ENCODE results near the gene ATAD3C.
"Not testable (repeated sequence)": the region's sequence is repeated elsewhere in the genome, so short reads cannot be mapped to it uniquely, and the experiment has no call there.

The ATAD3C gene

GRCh38 chr1:1483714-1484113, 34.2 kb downstream of the ATAD3C start:
- no peak for TF ChIP-seq CTCF (IDR thresholded peaks at IDR 0.05; ENCODE audit: insufficient read depth, low read depth, low read length, missing control alignments)
- H3K4me3 ChIP-seq (ENCODE audit: low read depth, low read length): no peak overlapping the region
- DNase-seq (ENCODE audit: low read depth): no peak

GRCh38 chr1:1484976-1485750, 35.7 kb downstream of the ATAD3C start:
- H3K4me3 ChIP-seq (ENCODE audit: low read depth, low read length); DNase-seq (ENCODE audit: low read depth): not testable (repeated sequence)

- DNase-seq (ENCODE audit: low read depth); H3K4me3 ChIP-seq (ENCODE audit: low read depth, low read length): not testable (repeated sequence)
Measured at GRCh38 chr1:1485755-1486317, 36.3 kb downstream of the ATAD3C start.

- DNase-seq (ENCODE audit: low read depth): no peak
- TF ChIP-seq CTCF (IDR thresholded peaks at IDR 0.05; ENCODE audit: insufficient read depth, low read depth, low read length, missing control alignments): no peak
- no peak overlapping the region for H3K4me3 ChIP-seq (ENCODE audit: low read depth, low read length)
Measured at GRCh38 chr1:1487701-1488100, 38.2 kb downstream of the ATAD3C start.

- no peak for TF ChIP-seq CTCF (IDR thresholded peaks at IDR 0.05; ENCODE audit: insufficient read depth, low read depth, low read length, missing control alignments)
- no peak for DNase-seq (ENCODE audit: low read depth)
- H3K4me3 ChIP-seq (ENCODE audit: low read depth, low read length): no peak overlapping the region
Measured at GRCh38 chr1:1489231-1489630, 39.7 kb downstream of the ATAD3C start.

GRCh38 chr1:1489861-1490260, 40.4 kb downstream of the ATAD3C start:
- no peak overlapping the region for H3K4me3 ChIP-seq (ENCODE audit: low read depth, low read length)
- DNase-seq (ENCODE audit: low read depth): no peak
- TF ChIP-seq CTCF (IDR thresholded peaks at IDR 0.05; ENCODE audit: insufficient read depth, low read depth, low read length, missing control alignments): no peak

- H3K4me3 ChIP-seq (ENCODE audit: low read depth, low read length): no peak overlapping the region
- DNase-seq (ENCODE audit: low read depth): no peak
- TF ChIP-seq CTCF (IDR thresholded peaks at IDR 0.05; ENCODE audit: insufficient read depth, low read depth, low read length, missing control alignments): no peak
Measured at GRCh38 chr1:1490633-1491230, 41.2 kb downstream of the ATAD3C start.

- no peak for TF ChIP-seq CTCF (IDR thresholded peaks at IDR 0.05; ENCODE audit: insufficient read depth, low read depth, low read length, missing control alignments)
- H3K4me3 ChIP-seq (ENCODE audit: low read depth, low read length): no peak overlapping the region
- DNase-seq (ENCODE audit: low read depth): no peak
Measured at GRCh38 chr1:1491601-1492000, 42.1 kb downstream of the ATAD3C start.

- DNase-seq (ENCODE audit: low read depth): not testable (repeated sequence)
Measured at GRCh38 chr1:1494311-1494710, 44.8 kb downstream of the ATAD3C start.

GRCh38 chr1:1495461-1495975, 46.0 kb downstream of the ATAD3C start:
- DNase-seq (ENCODE audit: low read depth); H3K4me3 ChIP-seq (ENCODE audit: low read depth, low read length): not testable (repeated sequence)

More at GRCh38 chr1:1494311-1494710, 44.8 kb downstream of the ATAD3C start:
- not testable (repeated sequence) for H3K4me3 ChIP-seq (ENCODE audit: low read depth, low read length)
